ENCODE results near the gene F10. TPM values are rescaled to one million over a fixed set of nuclear protein-coding genes. Genes with fewer than 3 reads are reported as not detected.

Gene F10
- total RNA-seq, 1 experiment from 2014 or later = 0.18 TPM

- intact Hi-C loops (cut with micrococcal nuclease; ENCODE audit: unreplicated experiment) = no loop called here
- no peak for TF ChIP-seq CTCF (IDR thresholded peaks at IDR 0.05)
- TF ChIP-seq TCF7L2 (IDR thresholded peaks at IDR 0.05; ENCODE audit: low read depth, low read length) = no peak
- no peak for TF ChIP-seq REST (IDR thresholded peaks at IDR 0.05; ENCODE audit: insufficient read depth in 1 of 2, low read depth in 2 of 2, low read length in 1 of 2)
- ATAC-seq (no peak), DNase-seq (ENCODE audit: low read depth, low spot score) (no peak)
- ChIA-PET POLR2A (no interaction called here), CTCF (no interaction called here)
- Histone ChIP-seq H3K4me3 (ENCODE audit: low read depth in 2 of 2, low read length in 2 of 2) (no peak overlapping the region), H3K9me3 (ENCODE audit: control insufficient read depth, insufficient read depth, low read depth, low read length) (no peaks in the 10 kb centered on the region), H3K27me3 (ENCODE audit: control insufficient read depth, insufficient read depth, low read length) (no peaks in the 10 kb centered on the region), H3K36me3 (ENCODE audit: control insufficient read depth, insufficient read depth, low read length) (no peaks in the 10 kb centered on the region), H3K27ac (ENCODE audit: low read length) (no peak overlapping the region), H3K4me1 (ENCODE audit: control insufficient read depth, insufficient read depth, low read length) (no peaks in the 10 kb centered on the region; the same call in 1 of the 2 replicates)
- in situ Hi-C loops (cut with HindIII; ENCODE audit: low pct_unique_long_range_greater_than_20kb, low sequenced_read_pairs) = no loop called here
- BruUV-seq (replicated peaks) = no TSS peak
These were observed 43.7 kb downstream of the F10 start for GRCh38 chr13:113166266-113166665.

- Histone ChIP-seq H3K36me3 (ENCODE audit: control insufficient read depth, insufficient read depth, low read length) (no peaks in the 10 kb centered on the region; the same call in 1 of the 2 replicates), H3K4me1 (ENCODE audit: control insufficient read depth, insufficient read depth, low read length) (no peaks in the 10 kb centered on the region; the same call in 1 of the 2 replicates), H3K27me3 (ENCODE audit: control insufficient read depth, insufficient read depth, low read length) (no peaks in the 10 kb centered on the region), H3K9me3 (ENCODE audit: control insufficient read depth, insufficient read depth, low read depth, low read length) (no peaks in the 10 kb centered on the region), H3K4me3 (ENCODE audit: low read depth in 2 of 2, low read length in 2 of 2) (no peak overlapping the region), H3K27ac (ENCODE audit: low read length) (no peak overlapping the region)
- ATAC-seq = no peak
- in situ Hi-C loops (cut with HindIII; ENCODE audit: low pct_unique_long_range_greater_than_20kb, low sequenced_read_pairs) (no loop called here), intact Hi-C loops (cut with micrococcal nuclease; ENCODE audit: unreplicated experiment) (no loop called here)
- no TSS peak for BruUV-seq (replicated peaks)
- ChIA-PET CTCF (no interaction called here), POLR2A (no interaction called here)
- no peak for DNase-seq (ENCODE audit: low read depth, low spot score)
- TF ChIP-seq REST (IDR thresholded peaks at IDR 0.05; ENCODE audit: insufficient read depth in 1 of 2, low read depth in 2 of 2, low read length in 1 of 2) (no peak), CTCF (IDR thresholded peaks at IDR 0.05) (no peak), SIN3A (IDR thresholded peaks at IDR 0.05; ENCODE audit: borderline replicate concordance, insufficient read depth, low read depth, low read length) (no peak), POLR2AphosphoS5 (IDR thresholded peaks at IDR 0.05; ENCODE audit: low read depth, low read length) (no peak), TCF7L2 (IDR thresholded peaks at IDR 0.05; ENCODE audit: low read depth, low read length) (no peak)
These were observed 44.1 kb downstream of the F10 start for GRCh38 chr13:113166681-113167080.

All from Panc1 (cell line).